NCI-H774 (cell line): ENCODE measurements around the gene AMMECR1L.
"Not testable (repeated sequence)": the region's sequence is repeated elsewhere in the genome, so short reads cannot be mapped to it uniquely, and the experiment has no call there.

Source experiments
- DNase-seq: peaks from one replicate; lab custom pipeline; 2025; lab: John Stamatoyannopoulos, UW

AMMECR1L gene

DNA sequence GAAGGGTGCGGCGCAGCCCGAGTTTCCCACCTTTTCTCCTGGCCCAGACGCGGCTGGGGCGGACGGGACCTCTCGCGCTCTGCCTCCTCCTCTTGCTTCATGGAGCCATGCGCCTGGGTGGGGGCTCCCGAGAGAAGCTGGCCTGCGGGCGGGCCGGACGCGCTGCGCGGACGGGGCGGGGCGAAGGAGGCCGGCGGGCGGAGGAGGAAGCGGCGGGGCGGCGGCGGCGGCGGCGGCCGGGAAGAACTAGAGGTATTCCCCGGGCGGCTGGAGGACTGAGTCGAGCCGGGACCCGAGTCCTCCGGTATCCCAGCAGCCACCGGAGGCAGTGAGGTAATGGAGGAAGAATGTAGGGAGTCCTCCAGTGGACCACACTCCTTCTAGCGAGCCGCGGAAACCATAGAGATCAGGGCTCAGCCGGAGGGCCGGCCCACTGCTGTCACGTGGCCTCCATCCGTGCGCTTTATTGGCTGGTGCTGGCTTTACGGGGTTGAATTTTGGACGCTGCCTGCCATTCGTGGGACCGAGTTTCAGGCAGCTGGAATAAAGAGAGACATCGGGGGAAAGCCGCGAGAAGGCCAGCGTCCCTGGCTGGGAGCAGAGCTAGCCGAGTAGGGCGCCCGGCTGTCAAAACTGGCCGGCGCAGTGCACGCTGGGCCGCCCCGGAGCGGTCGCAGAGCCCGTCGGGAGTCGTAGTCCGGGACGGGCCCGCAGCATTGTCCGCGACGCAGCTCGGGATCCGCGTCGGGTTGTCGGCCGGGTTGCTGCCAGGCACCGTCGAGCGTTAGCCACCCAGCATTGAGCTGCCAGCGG lies at the start of gene AMMECR1L:
TSS of gene AMMECR1L (minus strand) at position 177 of the 813 bp plus-strand sequence. CDS start 11,722 bp downstream, outside the sequence.
- DNase-seq: peak; percentile 22

DNA sequence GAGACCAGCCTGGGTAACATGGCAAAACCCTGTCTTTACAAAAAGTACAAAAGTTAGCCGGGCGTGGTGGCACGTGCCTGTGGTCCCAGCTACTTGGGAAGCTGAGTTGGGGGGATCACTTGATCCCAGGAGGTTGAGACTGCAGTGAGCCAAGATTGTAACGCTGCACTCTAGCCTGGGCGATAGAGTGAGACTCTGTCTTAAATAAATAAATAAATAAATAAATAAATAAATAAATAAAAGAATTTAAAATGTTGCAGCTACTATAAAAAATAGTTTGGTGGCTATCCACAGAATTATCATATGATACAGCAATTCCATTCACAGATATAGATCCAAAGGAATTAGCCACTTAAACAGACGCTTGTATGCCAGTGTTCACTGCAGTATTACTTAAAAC lies 49.6 kb upstream of the AMMECR1L start:
- no peak for DNase-seq

DNA sequence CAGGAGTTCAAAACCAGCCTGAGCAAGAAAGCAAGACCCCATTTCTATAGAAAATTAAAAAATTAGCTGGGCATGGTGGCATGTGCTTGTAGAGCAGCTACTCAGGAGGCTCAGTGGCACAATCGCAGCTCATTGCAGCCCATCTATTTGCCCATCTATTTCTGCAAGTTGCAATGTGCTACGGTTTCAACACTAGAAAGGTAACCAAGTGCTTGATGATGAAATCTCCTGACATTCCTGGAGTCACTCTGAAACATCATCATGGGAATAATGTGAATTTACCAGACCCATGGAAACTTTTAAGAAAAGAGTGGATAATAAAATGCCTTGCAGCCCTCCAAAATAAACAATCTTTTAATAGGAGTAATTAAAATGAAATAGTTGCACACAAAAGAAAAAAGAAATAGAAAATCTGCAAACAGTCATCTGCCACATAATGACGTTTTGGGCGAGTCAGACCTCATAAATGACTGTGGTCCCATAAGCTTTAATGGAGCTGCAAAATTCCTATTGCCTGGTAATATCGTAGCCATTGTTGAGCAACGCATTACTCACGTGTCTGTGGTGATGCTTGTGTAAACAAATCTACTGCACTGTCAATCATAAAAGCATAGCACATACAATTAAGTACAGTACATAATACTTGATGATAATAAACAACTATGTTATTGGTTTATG lies 46.6 kb upstream of the AMMECR1L start:
- DNase-seq: no peak

DNA sequence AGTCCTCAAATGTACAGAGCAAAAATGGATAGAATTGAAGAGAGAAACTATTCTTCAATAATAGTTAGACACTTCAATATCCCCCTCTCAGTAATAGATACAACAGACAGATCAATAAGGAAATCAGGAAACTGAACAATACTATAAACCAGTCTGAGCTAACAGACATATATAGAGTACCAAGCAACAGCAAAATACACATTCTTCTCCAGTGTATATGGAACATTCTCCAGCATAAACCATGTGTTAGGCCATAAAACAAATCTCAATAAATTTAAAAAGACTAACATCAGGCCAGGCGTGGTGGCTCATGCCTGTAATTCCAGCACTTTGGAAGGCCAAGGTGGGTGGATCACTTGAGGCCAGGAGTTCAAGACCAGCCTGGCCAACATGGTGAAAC lies 43.7 kb upstream of the AMMECR1L start:
- no peak for DNase-seq

DNA sequence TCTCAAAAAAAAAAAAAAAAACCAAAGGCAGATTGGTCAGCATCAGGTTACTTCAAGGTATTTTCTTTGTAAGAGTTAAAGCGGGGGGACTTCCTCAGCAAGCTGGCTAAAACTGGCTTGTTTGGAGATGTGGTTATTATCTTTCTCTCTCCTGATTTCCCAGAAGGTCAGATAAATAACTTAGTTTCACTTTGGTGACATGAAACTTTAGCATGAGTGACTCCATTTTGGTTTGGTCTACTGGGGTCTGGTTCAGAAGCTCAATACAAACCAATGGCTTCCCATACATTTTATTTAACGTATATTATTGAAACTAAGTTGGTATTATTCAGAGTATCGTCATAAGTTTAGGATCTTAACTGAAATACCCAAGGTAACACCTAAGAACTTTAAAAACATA lies 41.6 kb upstream of the AMMECR1L start:
- no peak for DNase-seq

DNA sequence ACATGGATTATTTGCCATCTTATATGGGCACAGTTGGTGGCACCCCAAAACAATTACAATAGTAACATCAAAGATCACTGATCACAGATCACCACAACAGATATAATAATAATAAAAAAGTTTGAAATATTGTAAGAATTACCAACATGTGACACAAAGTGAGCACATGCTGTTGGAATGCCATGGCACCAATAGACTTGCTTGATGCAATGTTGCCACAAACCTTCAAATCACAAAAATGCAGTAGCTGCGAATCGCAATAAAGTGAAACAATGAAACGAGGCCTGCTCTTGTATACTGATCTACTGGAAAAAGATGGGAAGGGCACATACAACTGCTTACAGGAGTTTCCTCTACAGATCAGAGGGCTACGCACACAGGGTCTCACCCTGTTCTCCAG lies 32.2 kb upstream of the AMMECR1L start:
- no peak for DNase-seq

DNA sequence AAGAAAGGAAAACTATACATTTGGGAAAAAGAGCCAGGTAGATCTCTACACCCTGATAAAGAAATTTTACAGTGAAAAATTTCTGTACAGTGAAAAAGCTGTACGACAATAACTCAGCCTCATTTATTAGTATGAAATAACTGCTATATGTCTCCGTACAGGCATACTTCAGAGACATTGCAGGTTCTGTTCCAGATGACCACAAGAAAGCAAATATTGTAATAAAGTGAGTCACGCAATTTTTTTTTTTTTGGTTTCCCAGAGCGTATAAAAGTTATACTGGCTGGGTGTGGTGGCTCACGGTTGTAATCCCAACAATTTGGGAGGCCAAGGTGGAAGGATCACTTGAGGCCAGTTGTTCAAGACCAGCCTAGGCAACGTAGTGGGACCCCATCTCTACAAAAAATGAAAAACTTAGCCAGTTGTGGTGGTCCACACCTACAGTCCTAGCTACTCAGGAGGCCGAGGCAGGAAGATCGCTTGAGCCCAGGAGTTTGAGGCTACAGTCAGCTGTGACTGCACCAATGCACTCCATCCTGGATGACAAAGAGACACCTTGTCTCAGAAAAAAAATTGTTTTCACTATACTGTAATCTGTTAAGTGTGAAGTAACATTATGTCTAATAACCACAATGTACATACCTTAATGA lies 28.2 kb upstream of the AMMECR1L start:
- no peak for DNase-seq

DNA sequence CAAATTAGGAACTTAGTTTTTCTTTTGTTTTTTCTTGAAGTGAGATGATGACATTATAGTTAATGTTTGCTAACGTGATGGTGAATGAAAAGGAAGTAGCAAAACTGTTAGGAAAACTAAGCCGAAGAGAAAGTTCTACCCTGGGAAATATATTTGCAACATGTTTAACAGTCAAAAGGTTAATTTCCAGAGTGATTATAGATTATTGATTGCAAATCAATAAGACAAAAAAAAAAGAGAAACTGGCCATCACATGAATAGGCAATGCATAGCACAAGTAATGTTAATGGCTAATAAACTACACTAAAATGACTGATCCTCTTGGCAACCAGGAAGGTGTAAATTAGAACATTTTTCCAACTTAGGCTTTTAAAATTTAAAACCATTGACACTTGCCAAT lies 26.0 kb upstream of the AMMECR1L start:
- DNase-seq: no peak

DNA sequence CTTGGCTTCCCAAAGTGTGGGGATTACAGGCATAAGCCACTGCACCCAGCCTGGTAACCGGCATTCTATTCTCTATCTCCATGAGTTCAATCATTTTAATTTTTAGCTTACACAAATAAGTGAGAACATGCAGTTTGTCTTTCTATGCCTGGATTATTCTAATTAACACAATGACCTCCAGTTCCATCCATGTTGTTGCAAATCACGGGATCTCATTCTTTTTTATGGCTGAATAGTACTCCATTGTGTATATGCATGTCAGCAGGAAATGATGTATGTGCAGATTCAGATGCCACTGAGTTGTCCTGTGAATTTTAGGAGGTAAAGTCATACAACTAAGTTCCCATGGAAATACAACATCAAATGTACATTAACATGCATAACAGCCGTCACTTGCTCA lies 24.7 kb upstream of the AMMECR1L start:
- no peak for DNase-seq

DNA sequence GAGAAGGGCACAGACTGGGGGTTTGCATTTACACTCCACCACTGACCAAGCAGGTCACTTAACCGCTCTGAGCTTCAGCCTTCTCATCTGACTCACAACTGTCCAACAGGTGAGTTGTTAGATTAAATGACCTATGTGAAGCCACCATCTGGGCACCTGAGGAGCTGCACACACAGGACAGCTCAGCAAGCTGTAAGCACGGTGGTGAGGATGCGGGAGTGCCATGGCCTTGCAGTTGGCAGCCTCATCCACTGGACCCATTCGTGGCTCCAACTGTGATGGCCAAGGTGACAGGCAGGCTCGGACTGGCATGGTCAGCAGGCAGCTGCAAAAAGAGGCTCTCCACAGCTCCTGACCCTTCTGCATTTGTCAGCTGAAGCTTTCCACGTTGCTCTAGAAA lies 23.3 kb upstream of the AMMECR1L start:
- DNase-seq: no peak

DNA sequence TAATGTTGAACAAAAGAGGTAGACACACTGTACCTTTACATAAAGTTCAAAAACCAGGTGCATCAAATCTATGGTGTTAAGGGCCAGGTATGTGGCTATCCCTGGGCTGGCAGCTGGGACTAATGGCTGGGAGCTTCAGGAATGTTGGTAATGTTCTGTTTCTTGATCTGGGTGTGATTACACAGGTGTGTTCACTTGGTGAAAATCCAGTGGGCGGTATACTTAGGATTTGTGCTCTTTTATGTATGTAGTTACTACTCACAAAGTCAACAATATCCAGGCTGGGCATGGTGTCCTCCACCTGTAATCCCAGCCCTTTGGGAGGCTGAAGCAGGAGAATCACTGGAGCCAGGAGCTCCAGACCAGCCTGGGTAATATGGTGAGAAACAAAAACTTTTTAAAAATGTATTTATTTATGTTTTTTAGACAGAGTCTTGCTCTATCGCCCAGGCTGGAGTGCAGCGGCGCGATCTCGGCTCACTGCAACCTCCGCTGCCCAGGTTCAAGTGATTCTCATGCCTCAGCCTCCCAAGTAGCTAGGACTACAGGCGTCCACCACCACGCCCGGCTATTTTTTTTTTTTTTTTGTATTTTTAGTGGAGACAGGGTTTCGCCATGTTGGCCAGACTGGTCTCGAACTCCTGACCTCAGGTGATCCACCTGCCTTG lies 22.1 kb upstream of the AMMECR1L start:
- not testable (repeated sequence) for DNase-seq

DNA sequence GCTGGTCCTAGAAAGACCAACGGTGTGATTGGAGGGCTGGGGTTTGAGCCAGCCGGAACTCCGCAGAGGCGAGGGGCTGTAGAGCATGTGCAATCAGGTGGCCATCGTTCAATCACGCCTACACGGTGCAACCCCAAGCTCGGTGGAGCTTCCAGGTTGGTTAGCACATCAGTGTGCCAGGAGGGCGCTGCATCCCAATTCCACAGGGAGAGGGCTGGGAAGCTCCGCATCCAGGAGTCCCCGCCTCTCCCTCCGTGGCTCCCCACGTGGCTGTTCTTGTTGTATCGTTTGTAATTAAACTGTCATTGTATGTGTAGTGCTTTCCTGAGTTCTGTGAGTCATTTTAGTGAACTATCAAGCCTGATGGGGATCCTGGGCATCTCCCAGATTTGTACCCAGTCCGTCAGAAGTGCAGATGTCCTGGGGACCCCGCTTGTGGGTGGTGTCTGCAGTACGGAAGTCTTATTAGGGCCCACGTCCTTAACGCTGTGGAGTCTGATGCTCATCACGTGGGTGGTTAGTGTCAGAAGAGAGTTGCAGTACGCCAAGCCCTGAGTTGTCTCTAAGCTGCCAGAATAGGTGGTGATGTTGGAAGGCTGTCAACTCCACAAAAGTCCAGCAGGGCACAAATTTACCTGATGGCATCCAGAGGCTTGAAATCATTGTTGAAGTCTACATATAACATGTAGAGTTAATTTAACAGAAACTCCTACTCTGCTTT lies 20.6 kb upstream of the AMMECR1L start:
- no peak for DNase-seq

DNA sequence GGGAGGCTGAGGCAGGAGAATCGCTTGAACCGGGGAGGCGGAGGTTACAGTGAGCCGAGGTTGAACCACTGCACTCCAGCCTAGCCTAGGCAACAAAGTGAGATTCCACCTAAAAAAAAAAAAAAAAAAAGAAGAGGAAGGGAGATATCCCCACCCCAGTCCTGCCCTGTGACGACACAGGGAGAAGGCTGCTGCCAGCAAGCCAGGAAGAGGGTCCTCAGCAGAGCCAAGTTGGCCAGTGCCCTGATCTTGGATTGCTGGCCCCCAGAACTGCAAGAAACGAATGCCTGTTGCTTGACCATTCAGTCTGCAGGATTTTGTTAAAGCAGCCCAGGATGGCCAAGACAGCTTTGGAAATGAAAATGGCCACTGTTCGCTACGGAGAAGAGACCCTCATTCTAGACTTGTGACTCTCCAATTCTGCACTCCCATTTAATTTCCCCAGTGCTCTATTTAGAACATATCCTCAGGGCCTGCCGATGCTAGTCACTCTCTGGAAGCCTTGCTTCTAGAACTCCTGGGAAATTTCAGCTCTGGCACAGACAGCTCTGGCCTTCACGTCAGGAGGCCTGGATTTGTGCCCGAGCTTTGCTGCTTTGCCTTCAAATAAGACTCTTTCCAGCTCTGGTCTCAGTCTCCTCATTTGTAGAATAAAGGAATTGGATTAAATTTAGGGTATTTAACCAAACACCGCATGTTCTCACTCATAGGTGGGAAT lies 15.7 kb upstream of the AMMECR1L start:
- no peak for DNase-seq

DNA sequence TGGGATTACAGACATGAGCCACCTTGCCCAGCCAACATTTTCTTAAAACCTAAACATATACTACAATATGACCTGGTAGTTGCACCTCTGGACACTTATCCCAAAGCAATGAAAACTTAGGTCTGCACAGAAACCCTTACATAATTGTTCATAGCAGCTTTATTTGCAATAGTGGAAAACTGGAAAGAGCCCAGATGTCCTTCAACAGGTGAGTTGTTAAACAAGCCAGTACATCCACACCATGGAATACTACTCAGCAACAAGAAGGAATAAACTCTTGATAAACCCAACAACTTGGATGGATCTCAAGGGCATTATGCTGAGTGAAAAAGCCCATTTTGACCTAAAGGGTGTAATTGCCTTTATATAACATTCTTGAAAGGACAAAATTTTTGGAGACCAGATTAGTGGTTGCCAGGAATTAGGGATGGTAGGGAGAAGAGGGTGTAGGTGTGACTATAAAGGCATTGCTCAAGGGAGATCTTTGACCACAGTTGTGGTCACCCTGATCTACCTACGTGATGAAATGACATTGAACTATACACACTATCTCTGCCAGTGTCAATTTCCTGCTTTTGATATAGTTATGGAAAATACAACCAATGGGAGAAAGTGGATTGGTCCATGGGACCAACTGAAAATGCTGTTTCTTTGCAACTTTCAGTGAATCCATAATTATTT lies 11.9 kb upstream of the AMMECR1L start:
- no peak for DNase-seq

DNA sequence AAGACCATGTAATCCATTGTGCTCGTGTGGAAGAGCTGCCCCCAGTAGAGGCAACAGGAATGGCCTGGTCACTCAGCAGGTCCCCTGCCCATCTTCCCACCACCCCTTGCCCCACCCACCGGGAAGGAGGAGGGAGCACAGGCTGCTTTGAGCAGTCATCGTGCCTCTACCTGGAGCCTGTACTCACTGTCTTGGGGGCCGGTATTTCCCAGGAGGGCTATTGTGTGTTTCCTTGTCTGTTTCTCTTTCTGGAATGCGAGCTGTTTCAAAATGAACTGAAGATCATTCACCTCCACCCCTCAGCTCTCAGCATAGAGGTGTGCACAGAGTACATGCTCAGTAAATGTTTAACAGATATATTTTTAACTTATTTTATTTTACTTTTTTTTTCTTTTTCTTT lies 7.7 kb upstream of the AMMECR1L start:
- no peak for DNase-seq

DNA sequence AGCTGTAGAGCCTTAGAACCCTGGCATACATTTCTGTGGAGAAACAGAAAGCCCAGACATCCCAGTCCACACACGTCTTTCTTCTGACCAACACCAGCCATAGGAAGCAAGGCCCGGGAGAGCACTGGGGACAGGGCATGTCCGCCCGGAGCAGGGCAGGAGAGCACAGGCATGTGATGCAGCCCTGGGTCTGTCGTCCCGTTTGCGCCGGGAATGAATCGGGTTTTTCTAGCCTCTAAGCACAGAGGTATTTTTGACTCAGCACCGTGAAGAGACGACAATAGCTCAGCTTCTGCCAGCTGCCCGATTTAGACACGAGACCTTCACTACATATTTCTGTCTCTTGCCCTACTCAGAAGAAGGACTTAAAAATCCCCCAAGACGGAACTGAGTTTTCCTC lies 7.3 kb upstream of the AMMECR1L start:
- DNase-seq: no peak

DNA sequence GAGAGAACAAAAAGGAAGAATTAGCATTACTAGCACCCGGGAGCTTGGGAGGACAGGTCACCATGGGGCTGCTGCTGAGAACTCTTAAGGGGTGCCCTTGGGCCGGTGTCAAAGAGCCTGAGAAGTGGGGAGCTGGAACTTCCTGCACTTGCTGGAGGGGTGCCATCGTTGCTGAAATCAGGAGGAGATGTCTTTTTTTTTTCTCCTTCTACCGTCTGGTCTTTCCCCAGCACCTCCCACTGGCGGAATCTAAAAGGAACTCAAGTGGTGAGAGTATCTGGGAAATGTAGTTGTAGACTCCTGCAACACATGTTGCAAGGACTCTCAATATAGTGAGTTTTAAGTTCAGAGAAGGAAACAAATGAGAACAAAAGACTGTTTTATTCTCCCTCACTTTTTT lies 6.1 kb upstream of the AMMECR1L start:
- no peak for DNase-seq

DNA sequence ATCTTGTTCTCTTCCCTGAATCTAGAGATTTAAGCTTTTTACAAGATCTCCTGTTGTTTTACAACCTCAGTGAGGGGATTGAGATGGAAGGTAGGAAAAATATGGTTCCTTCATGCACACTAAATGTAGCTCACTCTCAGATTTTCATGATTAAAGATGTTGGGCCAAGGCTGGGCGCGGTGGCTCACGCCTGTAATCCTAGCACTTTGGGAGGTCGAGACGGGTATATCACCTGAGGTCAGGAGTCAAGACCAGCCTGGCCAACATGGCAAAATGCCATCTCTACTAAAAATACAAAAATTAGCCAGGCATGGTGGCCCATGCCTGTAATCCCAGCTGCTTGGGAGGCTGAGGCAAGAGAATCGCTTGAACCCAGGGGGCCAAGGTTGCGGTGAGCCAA lies 5.0 kb upstream of the AMMECR1L start:
- not testable (repeated sequence) for DNase-seq

DNA sequence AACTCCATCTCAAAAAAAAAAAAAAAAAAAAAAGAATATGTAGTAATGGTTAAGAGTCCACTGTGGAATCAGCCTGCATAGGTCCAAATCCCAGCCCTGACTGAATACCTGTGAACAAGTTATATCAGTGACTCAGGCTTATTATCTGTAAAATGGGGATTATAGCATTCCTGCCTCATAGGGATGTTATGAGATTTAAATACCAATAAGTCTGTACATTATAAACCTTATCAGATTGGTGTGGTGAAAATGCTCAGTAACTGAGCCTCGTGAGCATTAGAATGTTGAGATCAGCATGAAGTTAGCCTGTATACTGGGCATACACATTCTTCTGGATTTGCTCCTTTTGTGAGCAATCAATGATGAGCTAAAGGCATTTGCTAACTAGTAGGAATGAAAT lies 3.0 kb upstream of the AMMECR1L start:
- DNase-seq: no peak

DNA sequence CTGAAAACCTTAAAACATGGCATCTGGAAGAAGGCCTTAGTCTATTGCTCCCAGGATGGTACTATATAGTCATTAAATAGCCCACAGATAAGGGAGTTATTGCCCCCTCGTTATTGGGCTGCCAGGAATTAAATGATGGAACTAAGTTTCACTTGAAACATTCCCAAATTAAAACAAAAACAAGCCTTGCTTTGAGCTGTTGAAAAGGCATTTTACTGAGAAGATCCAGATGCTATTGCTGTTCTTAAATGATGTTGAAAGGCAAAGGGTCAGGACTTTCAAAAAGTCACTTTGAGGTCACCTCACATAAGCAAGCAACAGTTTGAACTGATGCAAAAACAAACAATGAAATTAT lies 2.0 kb upstream of the AMMECR1L start:
- DNase-seq: no peak
